T-helper 22 cell (primary cell): Measurements from ENCODE around the gene FKBP8.

Source experiments
- DNase-seq: peaks from one replicate; pipeline ENCODE4 v3.0.0-alpha.2; 2020; ENCODE audit warnings: low read depth

Gene FKBP8

DNA sequence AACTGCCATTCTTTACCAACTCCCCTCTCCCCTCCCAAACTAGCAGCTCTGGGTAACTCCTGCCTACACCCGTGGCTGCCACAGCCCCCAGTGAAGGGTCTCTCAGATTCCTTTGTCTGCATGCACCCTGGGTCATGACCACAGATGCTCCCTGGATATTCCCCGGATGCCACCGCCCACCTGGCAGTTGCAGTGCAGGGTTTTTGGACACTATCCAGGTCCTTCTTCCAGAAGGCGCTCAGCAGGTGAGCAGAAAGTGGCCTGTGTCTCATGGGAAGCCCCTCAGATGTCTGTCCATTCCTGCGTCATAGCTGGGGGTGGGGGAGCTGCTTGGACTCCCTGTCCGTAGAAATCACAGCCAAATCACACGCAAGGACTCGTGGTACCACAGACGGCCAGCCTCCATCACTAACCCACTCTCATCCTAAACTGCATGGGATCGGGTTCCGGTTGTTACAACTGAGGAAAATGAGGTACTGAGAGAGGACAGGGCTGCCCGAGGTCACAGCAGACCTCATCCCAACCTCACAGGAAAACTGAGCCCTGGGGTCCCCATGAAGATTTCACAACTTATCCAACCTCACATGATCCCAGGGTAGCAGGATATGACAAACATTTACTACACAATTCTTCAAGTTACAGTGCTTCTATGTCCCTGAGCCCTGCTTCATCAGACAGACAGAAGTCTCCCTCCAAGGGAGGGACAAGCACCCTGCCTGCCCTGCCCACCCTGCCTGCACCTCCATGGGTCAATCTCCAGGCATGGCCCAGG lies 60.1 kb downstream of the FKBP8 start:
- no peak for DNase-seq
